H1 (cell line): ENCODE measurements around the gene BRD2. TPM values are rescaled to one million over a fixed set of nuclear protein-coding genes. Genes with fewer than 3 reads are reported as not detected.

Experiments used
- CBX5 ChIP-seq: fragments of 300-800, 300-1000 bp; sonication (generic); IDR thresholded peaks from 2 replicates; pipeline ENCODE4 v1.7.1; 2016; ENCODE audit warnings: antibody characterized with exemption, low read length, low read depth
- CTBP2 ChIP-seq: IDR thresholded peaks from 2 replicates; pipeline ENCODE4 v1.7.0; 2011; ENCODE audit warnings: borderline replicate concordance, mild to moderate bottlenecking, moderate library complexity, mixed read lengths, low read length; ENCODE audit not compliant: insufficient read depth, insufficient read length
- EZH2 ChIP-seq: fragments of 200-600 bp; sonication (generic); IDR thresholded peaks from 2 replicates; pipeline ENCODE4 v1.7.1; 2012; ENCODE audit warnings: low read depth, mild to moderate bottlenecking, moderate library complexity, low read length, inconsistent platforms; ENCODE audit not compliant: severe bottlenecking
- polyA plus RNA-seq, 7 experiments: library from polyadenylated mRNA; depleted of rRNA in 3 of 7; stranded (reverse) in 5 of 7; unstranded in 2 of 7; fragments of >200 nt in 5 of 7; fragments of 200-250 nt in 2 of 7; gene quantifications; 1 replicate in 5 of 7; 2 replicates in 1 of 7; 4 replicates in 1 of 7; pipeline versions ENCODE4 v1.2.1 to v1.2.3, GENCODE V29; 2011 to 2013; ENCODE audit warnings: missing spikeins in 2 of 7, mixed read lengths in 2 of 7
- total RNA-seq: library from RNA; stranded (reverse); fragmentation: NEBNext Ultra II Directional; extraction: Animal tissue kit (Norgen Biotek cat#: 25700); gene quantifications from 2 replicates; pipeline ENCODE4 v1.2.1, GENCODE V29; 2021

Gene BRD2
- total and polyA plus RNA-seq, 2 of the 8 experiments (the other 6 are each of a cell fraction or from before 2014, with no cell fraction given) = 132 to 185 TPM

DNA sequence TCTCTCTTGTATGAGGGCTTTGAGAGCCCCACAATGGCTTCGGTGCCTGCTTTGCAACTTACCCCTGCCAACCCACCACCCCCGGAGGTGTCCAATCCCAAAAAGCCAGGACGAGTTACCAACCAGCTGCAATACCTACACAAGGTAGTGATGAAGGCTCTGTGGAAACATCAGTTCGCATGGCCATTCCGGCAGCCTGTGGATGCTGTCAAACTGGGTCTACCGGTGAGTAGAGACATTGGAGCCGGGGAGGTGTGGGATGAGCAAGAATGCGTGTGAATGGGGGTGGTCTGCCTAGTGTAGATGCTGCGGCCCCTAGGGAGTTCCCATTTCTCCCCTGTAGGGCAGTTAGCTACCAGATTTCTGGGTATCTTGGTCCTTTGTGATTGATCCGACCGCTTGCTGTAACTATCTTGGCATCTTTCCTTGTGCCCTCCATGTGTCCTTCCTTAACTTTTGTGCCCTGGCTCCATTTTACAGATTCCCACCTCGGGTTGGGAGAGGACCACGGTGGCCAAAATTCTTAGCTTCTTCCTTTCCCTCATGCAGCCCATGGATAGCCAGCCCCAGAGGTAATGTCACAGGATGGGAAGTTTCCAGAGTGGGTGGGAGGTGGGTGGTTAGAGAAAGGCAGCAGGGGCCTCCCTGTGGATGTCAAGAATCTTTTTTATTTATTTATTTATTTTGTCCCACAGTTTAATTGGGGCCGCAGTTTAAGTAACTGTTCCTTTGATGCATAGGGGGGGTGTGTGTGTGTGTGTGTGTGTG, 6.3 kb downstream of the BRD2 start (continued):
- no peak for TF ChIP-seq EZH2
- TF ChIP-seq CTBP2 = no peak
- TF ChIP-seq CBX5 = no peak
